Stimulated activated CD4-positive, alpha-beta T cell treated with anti-CD3 and anti-CD28 coated beads, Interleukin-15, amount 100 ng/mL, for 24 hours (primary cell): Measurements from ENCODE around the gene MED25.
"Not testable (repeated sequence)": the region's sequence is repeated elsewhere in the genome, so short reads cannot be mapped to it uniquely, and the experiment has no call there.

Experiments
- DNase-seq: peaks from one replicate; pipeline ENCODE4 v3.0.0-alpha.2; 2020

Gene MED25

DNA sequence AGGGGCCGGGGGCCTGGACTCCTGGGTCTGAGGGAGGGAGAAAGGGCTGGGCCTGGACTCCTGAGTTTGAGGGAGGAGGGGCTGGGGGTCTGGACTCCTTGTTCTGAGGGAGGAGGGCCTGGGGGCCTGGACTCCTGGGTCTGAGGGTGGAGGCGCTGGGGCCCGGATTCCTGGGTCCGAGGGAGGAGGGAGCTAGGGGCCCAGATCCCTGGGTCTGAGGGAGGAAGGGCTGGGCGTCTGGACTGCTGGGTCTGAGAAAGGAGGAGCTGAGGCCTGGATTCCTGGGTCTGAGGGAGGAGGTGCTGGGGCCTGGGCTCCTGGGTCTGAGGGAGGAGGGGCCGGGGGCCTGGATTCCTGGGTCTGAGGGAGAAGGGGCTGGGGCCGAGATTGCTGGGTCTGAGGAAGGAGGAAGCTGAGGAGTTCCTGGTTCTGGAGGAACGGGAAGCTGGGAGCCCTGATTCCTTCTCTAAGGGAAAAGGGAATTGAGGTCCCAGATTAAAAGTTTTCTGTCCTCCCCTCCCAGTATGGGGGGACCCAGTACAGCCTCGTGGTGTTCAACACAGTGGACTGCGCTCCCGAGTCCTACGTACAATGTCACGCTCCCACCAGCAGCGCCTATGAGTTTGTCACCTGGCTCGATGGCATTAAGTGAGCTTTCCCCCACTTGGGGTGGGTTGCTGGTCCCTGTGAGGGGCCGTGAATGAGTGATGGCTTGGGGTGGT, 721 bp downstream of the MED25 start:
- DNase-seq: no peak

DNA sequence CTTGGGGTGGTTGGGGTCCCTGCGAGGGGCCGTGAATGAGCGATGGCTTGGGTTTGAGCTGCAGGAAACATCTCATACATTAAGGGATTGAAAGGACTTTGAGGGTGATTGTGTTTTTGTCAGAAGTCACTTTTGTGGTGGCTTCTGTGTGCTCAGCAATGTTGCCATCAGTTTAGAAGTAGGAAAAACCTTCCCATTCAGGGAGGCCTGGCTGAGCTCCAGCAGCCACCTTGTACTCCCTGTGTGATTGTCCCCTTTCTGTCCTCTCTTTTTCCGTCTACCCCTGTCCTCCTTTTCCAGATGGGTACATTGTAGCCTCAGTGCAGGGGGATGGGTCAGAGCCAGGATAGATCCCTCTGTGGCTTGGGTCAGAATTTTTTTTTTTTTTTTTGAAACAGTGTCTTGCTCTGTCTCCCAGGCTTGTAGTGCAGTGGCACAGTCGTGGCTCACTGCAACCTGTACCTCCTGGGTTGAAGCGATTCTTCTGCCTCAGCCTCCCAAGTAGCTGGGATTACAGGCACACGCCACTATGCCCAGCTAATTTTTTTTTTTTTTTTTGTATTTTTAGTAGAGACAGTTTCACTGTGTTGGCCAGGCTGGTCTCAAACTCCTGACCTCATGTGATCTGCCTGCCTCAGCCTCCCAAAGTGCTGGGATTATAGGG, 1.5 kb downstream of the MED25 start:
- not testable (repeated sequence) for DNase-seq

DNA sequence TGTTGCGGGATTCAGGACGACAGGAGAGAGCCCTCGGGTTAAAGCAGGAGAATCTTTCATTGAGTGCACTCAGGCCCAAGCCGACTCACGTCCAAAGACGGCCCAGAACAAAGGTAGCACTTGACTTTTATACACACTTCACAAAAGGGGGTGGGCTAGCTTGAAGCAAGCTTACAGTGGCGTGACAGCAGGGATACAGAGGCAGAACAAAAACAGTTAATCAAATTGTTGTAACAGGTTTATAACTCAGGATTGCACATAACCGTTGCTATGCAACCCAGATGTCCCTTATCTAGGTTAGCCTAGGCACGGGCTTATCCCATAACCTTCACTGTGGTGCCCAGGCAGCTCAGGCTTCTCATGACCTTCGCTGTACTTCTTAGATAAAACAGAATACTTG, 2.0 kb downstream of the MED25 start:
- DNase-seq: no peak

DNA sequence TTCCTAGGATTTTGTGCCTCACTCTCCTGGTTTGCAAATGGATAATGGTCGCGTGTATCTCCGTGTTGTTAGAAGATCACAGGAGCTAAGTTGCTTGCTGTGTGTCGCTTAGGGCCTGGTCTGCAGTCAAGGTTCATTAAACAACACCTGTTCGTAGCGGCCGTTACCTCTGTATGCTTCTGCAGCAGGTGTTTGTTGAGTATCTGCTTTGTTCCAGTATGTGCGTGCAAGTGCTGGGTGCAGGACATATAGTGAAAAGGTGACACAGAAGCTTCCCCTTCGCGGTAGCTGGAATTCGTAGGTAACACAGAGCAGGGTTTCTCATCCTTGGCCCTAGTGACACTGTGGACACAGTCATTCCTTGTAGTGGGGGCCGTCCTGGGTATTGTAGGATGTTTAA, 5.4 kb downstream of the MED25 start:
- no peak for DNase-seq

DNA sequence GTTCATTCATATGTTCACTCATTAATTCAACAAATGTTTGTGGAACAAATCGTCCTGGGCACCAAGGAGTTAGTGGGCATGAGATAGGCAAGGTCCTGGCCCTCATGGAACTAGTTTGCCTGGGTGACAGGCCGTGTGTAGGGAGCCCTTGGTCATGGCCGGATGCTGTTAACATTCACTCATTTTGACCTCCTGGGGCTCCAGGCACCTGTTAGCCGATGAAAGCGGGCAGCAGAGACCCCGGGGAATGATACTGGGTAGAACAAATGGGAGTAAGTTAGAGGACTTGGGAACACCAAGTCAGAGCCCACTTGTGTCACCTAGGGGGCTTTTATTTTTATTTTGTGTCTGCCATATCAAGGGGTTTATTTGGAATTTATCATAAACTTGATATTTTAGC, 6.6 kb downstream of the MED25 start:
- DNase-seq: no peak

DNA sequence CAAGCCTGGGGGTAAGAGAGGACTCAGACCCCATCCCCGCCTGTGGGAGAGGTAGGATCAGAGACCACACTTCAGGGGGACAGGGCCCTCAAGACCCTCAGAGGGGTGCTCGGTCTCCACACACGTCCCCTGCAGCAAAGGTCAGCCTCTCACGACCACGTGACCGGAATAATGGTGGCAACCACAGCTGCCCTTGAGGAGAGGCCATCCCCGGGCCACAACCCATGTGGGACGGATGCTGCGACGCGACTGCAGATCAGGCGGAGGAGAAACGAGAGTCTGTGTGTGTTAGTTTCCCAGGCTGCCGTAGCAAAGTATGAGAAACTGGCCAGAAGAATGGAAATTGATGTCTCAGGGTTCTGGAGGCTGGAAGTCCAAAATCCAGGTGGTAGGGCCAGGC, 8.9 kb downstream of the MED25 start:
- DNase-seq: no peak

DNA sequence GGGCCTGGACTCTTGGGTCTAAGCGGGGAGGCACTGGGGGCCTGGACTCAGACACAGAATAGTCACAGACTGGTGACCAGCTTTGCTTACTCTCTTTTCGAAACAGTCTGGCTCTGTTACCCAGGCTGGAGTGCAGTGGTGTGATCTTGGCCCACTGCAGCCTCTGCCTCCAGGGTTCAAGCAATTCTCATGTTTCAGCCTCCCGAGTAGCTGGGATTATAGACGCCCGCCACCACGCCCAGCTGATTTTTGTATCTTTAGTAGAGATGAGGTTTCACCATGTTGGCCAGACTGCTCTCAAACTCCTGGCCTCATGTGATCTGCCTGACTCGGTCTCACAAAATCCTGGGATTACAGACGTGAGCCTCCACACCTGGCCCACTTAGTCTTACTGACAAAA, 11.1 kb downstream of the MED25 start:
- DNase-seq: no peak

DNA sequence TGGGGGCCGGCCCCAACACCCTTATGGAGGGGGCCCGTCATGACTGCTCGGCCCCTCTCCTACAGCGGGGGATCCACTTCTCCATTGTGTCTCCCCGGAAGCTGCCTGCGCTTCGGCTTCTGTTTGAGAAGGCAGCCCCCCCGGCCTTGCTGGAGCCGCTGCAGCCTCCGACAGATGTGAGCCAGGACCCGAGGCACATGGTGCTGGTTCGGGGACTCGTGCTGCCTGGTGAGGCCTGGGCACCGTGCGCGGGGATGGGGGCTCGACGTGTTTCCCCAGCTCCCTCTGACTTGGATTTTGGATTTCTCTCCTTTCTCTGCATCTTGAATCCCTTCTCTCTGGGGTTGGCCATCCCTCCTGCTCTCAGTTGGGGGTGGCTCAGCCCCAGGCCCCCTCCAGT, 11.6 kb downstream of the MED25 start:
- DNase-seq: no peak

DNA sequence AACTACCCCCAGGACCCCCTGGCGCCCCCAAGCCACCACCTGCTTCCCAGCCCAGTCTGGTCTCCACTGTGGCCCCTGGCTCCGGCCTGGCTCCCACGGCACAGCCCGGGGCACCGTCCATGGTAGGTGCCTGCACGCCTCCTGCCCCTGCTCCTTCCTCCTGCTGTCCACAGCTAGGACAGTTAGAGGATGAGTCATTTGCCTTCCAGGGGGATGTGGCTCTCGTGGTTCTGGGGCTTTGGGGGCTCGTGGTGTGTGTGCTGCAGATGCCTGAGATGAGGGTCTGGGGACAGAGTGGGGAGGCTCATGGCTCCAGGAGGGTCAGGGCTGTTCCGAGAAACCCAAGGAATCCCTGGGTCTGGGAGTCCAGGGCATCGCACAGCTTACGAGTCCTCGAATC, 12.7 kb downstream of the MED25 start:
- DNase-seq: no peak

DNA sequence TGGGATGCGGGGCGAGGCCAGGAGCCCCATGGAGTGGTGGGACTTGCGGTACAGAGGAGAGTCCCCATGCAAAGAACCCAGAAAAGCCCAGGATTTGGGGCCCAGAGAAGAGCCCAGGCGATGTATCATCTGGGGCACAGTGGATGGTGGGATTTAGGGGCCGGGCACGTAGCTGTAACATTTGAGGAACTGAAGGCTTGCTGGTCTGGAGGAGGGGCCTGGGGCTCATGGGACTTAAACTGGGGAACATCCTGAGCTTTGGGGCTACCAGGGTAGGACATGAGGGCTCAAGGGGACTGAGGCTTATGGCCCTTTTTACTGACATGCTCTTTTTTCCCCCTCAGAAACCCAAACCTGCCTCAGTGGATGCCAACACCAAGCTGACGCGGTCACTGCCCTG, 13.5 kb downstream of the MED25 start:
- no peak for DNase-seq

DNA sequence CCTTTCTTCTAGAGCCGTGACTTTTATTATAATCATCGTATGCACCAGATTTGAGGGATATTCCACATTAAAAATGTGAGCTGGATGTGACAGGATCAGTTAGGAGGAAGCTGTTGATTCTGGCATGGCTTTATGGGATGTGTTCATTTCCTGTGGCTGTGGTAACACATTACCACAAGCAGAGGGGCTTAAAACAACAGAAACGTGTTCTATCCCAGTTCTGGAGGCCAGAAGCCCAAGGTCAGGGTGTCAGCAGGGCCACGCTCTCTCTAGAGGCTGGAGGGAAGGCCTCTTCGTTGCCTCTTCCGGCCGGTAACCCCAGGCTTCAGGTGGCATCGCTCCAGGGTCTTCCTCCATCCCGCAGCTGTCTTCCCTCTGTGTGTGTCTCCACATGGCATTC, 14.5 kb downstream of the MED25 start:
- no peak for DNase-seq

DNA sequence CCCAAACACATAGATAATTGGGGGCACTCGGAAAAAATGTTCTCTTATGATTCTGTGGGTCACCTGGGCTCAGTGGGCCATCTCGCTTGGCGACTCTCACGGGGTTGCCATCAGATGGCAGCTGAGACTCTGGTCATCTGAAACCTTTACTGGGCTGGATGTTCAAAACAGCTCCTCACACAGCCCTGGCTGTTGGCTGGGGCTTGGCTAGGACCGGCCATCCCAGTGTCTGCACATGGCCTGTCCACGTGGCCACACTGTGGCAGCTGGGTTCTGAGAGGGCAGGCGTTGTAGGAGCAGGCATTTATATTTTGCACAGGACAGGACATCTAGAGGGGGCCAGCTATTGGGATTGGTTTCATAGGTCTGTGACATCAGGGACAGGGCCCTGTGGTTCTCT, 15.5 kb downstream of the MED25 start:
- DNase-seq: no peak

DNA sequence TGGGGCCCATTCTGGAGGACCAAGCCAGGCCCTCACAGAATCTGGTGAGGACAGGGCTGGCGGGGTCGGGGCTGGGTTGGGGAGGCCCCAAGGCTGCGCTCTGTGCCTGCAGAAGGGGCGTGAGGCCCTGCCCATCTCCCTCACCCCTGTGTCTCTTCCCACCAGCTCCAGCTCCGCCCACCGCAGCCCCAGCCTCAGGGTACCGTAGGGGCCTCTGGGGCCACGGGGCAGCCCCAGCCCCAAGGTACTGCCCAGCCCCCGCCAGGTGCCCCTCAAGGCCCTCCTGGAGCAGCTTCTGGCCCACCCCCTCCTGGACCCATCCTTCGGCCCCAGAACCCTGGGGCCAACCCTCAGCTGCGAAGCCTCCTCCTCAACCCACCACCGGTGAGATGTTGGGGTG, 17.5 kb downstream of the MED25 start:
- no peak for DNase-seq

DNA sequence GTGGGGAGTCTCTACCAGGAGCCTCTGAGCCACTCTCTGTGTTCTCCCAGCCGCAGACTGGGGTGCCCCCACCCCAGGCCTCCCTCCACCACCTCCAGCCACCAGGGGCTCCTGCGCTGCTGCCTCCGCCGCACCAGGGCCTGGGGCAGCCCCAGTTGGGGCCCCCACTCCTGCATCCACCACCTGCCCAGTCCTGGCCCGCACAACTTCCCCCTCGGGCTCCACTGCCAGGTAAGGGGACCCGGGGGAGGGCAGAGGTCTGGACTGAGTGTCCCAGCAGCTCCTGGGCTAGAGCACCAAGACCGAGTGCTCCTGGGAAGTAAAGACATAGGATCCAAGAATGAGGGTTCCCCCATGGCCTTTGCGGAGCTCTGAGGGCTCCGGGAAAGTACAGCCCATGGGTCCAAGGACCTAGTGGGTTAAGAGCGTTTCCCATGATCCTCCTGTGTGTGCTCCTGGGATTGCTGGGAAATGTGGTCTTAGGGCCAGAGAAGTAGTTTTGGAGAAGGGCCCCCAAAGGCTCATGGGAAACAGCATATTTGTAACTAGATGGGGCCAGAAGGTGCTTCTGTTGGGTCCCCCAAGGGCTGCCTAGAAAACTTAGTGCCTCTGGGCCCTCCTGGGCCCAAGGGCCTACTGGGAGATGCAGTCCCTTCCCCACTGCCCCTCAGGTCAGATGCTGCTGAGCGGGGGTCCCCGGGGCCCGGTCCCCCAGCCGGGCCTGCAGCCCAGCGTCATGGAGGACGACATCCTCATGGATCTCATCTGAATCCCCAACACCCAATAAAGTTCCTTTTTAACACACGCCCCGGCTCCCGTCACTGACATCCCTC, 18.3 kb downstream of the MED25 start:
- no peak for DNase-seq

DNA sequence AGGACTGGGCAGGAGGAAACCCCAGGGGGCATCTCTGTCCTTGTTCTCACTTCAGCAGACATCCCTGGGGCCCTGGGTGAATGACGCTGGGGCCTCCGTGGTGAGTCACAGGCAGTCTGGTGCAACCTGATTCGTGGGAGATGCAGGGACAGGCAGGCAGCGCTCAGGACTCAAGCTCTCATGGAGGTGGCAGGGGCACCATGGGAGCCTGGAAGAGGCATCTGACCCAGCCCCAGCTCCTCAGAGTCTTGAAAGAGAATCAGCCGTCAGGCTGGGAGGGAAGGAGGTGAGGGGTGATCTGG, 18.9 kb downstream of the MED25 start:
- no peak for DNase-seq

DNA sequence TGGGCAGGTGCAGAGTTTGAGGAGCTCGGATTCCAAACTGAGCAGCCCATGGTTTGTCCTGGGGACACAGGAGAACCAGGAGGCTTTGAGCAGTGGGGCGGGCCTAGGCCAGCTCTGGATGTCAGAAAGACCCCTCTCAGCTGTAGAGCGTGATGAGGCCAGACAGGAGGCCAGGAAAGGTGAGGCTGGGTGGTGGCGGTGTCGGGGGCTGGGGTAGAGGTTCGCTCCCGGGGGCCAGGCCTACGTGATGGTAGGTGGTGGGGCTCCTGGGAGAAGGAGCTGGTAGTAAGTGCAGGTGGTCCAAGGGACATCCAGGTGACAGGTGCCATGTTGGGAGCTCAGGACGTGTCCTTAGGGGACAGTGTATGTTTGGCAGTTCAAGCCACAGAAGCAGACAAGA, 19.3 kb downstream of the MED25 start:
- DNase-seq: no peak

DNA sequence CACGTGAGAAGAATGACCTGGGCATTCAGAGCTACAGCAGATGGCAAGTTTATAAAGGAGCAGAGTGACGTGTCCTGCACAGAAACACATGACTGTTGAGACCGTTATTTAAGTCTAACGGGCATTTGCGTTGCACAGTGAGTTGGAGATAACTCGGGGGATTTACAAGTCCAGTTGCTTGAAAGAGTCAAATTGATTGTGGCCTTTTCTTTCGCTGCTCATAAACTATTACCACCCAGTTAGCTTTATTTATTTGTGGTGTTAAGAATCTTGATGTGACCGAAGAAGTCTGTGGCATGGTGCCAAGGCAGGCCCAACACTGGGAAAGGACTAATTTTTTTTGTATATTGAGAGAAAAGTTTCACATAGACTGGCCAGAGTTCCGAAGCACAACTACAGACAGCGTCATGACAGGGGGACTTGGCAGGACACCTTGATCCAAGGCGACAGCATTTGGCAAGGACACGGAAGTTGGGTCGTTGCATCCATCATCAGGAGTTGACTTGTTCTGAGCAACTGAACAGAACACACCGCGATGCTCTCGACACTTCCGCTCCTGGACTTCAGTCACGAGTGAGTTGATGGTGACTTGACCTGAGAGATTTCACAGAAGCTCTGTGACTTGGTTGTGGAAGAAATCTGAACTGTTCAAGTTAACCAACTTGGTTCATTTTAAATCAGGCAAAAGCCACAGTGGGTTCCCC, 20.9 kb downstream of the MED25 start:
- no peak for DNase-seq

DNA sequence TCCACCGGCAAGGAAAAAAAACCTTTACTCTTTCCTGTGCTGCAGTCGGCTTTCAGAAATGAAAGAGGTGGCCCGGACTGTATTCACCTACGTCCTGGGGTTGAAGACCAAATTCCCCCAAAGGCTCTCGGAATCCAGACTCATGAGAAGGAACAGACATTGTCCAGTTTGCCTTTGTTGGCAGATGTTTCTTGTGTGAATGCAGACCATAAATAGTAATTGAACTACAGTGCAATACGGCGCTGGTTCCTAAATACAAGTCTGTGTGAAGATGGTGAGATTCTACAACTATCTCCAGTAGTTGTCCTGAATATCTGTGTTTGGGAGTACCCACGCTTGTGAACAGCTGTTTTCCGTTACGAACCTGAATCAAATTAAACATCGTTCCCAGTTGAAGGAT, 21.6 kb downstream of the MED25 start:
- DNase-seq: no peak

DNA sequence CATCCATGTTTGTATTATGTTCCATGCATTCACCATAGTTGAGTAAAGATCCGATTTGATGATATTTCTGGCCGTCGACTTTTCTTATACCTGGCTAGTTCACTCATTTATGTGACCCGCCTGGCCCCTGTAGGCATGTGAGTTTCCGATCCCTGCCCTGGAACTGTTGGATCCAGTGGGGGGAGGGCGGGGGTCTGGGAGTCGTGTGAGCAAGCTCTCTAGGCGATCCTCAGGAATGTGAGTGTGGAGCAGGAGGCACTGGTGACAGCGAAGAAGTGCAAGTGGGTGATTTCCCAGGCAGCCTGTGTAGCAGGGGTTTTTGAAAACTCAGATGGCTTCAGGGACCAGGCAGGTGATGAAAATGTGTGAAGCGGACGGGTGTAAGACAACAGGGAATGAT, 22.2 kb downstream of the MED25 start:
- DNase-seq: no peak

DNA sequence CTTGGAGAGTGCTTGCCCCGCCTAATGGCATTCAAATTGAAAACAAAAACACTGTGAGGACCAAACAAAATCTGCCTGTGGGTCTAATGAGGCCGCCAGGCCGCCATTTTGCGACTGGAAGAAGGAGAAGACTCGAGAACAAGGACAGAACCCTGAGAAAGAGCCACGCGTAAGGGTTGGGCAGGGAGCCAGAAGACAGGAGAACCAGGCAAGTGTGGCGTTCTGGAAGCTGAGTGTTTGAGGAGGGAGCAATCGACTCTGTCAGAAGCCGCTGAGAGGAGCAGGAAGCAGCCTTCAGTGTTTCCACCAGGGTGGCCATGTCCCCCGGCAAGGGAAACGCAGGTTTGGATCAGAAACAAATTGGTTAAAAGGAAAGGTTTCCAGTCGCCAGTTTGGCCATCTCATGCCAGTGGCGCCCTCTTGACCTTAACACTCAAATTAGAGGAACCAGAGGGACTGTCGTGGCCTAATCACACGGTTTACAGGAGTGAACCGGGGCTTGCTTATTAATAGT, 22.7 kb downstream of the MED25 start:
- DNase-seq: no peak

DNA sequence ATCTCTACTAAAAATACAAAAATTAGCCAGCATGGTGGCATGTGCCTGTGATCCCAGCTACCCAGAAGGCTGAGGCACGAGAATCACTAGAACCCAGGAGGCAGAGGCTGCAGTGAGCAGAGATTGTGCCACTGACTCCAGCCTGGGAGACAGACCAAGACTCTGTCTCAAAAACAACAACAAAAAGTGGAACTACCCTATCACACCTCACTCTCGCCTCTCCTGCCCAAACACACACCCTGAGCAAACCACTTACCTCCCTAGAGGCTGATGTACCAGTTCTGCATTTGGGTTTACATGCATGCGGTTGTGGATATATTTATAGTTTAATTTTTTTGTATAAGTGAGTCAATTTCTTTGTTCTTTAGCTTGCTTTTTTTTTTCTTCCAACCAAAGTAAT, 25.2 kb downstream of the MED25 start:
- DNase-seq: no peak

DNA sequence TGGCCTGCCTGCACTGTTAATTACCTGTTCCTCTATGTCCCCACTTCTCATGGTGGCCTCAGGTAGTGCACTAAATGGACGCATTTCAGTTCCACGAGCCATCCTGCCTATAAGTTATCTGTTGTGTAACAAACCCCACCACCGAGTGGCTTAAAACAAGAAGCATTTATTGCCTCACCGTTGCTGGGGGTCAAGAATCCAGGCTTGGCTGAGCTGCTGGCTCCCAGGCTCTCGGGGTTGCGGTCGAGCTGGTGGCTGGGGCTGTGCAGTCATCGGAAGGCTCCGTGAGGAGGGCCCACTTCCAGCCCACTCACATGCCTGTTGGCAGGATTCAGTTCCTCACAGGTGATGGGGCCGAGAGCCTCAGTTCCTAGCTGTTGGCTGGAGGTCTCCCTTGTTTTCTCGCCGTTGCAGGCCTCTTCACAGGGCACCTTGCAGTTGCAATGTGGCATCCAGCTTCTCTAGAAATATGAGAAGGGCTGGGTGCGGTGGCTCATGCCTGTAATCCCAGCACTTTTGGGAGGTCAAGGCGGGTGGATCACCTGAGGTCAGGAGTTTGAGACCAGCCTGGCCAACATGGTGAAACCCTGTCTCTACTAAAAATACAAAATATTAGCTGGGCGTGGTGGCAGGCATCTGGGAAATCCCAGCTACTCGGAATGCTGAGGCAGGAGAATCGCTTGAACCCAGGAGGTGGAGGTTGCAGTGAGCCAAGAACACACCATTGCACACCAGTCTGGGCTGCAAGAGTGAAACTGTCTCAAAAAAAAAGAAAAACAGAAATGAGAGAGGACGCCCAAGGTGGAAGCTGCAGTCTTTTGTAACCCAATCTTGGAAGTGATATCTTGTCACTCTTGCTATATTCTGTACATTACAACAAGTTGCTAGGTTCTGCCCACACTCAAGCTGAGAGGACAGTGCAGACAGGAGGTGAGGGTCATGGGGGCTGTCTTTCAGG, 26.3 kb downstream of the MED25 start:
- no peak for DNase-seq
